Activated gamma-delta T cell treated with anti-CD3 and anti-CD28 coated beads, Interleukin-2, amount 50 U/mL, for 16 hours (primary cell): ENCODE measurements around the gene MYH1.

Source experiments
- DNase-seq: peaks from one replicate; pipeline ENCODE4 v3.0.0-alpha.2; 2020; ENCODE audit warnings: low read depth

The MYH1 gene

DNA sequence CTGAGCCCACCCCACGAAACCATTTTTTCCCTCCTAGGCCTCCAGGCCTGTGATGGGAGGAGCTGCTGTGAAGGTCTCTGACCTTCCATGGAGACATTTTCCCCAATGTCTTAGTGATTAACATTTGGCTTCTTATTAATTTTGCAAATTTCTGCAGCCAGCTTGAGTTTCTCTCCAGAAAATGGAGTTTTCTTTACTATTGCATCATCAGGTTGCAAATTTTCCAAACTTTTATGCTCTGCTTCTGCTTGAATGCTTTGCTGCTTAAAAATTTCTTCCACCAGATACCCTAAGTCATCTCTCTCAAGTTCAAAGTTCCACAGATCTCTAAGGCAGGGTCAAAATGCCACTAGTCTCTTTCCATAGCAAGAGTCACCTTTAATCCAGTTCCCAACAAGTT, 36.1 kb downstream of the MYH1 start:
- DNase-seq: no peak

DNA sequence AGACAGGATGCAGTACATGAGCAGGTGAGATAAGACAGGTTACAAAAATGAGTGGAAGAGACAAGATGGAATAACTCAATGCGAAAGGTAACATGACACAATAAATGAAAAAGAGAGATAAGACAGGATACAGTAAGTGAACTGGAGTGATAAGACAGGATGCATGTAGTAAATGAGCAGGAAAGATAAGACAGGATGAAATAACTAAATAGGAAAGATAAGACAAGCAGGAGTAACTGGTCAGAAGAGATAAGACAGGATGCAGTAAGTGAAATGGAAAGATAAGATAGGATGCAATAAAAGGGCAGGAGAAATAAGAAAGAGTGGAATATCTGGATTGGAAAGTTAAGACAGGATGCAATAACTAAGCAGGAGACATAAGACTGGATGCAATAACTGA, 40.6 kb downstream of the MYH1 start:
- no peak for DNase-seq

DNA sequence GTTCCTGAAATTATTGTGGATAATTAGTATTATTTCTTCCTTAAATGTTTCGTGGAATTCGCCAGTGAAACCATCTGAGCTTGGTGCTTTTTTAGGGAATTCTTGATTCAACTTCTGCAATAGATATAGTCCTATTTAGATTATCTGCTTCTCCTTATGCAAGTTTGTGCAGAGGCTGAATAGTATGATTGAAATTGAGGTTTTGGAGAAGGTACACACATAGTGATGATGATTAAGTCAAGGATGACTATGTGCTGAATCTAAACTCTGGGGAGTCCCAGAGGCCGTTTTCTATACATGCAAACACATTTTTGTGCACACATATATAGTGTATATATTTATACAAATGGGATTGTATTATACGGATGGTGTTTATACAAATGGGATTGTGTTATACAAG, 43.8 kb downstream of the MYH1 start:
- DNase-seq: no peak

DNA sequence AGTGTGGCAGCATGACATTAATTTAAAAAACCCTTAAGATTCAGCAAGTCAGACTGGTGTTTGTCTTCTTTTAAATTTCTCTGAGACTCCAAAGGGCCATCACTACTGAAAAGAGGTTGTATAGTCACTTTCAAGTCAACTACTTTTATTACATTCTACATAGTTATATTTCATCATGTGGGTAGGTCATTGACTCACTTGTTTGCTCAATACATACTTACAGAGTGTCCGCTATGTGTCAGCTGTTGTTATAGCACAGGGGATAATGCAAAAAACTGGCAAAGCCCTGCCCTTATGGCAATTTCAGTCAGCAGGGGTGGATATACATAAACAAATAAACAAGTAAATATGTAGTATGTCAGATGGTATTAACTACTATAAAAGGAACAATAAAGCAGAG, 46.5 kb downstream of the MYH1 start:
- no peak for DNase-seq

DNA sequence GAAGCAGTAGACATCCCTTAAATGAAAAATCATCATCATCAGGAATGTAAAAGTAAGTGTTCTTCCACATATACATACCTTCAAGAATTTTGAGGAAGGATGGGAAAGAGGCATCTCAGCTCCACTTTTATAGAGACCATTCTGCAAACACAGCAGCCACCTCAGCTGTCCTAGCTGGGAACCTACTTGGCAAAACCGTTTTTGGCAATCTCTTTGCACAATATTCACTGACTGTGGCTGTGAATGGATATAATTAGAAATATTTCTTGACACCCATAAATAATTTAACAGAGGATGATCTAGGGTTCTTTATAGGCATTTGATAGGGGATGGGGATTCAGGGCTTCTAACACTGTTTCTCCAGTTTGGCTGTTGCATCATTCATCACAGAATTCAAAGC, 48.9 kb downstream of the MYH1 start, which contains the start of gene MYH4:
TSS of gene MYH4 (minus strand) at position 101 of the 400 bp plus-strand sequence. CDS start 2,814 bp downstream, outside the sequence.
- DNase-seq: no peak

DNA sequence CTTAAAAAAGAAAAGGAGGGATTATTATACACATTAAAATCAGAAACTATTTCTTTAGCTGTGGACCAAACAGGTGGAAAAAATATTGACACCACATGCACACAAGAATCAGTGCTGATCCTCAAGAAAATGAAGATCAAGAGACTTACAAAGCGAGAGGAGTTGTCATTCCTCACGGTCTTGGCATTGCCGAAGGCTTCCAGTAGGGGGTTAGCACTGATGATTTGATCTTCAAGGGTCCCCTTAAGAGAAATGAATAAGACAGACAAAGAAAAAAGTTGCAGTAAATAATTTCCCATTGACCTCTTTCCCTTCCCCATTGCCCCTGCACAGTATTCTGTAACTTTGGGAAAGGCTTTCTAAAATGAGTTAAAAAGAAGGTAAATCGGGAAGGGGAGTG, 54.9 kb downstream of the MYH1 start:
- DNase-seq: no peak

DNA sequence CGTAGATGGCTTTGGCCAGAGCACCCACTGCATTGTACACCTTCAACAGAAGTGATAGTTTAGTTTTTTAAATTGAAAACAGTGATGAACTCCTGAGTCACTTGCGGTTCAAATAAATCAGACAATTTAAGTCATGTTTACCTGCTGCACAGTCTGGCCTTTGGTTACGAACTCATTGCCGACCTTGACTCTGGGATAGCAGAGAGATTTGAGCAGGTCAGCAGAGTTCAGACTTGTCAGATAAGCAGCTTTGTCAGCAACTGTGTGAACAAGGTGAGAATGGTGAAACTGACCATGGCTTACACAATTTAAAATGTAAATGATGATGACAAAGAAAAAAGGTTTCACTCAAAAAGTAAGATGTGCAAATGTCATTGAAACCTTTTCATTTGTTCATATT, 58.3 kb downstream of the MYH1 start:
- no peak for DNase-seq

DNA sequence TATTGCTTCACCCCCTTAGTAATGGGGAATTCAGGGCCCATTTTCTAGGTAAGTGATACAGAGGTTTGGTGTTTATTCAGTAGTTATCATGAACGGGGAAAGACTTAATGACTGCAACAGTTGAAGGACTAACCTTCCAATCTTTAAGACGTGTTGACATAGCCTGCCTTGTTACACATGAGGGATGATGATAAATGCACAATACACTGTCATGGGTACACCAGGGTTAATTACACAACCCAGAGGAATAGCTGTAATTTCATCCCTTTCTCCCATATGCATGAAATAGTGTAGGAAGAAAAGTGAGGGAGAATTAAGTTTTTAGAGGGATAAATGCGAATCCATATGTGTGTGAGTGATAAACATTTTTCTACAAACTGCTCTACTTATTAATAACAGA, 59.6 kb downstream of the MYH1 start:
- no peak for DNase-seq

DNA sequence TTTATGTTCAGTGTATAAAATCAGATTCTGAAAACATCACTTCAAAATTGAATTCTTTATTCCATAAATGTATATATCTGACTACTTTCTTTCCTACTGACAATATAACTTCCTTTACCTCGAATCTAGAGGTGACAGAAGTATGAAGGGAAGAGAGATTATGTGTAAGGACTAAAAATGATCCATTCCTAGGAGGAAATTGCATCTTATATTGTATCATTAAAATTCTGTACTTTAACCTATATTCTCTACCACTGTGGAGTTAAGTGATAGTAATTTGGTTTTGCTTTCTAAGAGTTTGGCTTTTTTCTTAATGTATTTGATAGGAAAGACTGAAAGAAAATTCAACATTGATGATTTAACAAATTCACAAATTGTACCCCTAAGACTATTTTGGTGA, 60.4 kb downstream of the MYH1 start:
- DNase-seq: no peak

DNA sequence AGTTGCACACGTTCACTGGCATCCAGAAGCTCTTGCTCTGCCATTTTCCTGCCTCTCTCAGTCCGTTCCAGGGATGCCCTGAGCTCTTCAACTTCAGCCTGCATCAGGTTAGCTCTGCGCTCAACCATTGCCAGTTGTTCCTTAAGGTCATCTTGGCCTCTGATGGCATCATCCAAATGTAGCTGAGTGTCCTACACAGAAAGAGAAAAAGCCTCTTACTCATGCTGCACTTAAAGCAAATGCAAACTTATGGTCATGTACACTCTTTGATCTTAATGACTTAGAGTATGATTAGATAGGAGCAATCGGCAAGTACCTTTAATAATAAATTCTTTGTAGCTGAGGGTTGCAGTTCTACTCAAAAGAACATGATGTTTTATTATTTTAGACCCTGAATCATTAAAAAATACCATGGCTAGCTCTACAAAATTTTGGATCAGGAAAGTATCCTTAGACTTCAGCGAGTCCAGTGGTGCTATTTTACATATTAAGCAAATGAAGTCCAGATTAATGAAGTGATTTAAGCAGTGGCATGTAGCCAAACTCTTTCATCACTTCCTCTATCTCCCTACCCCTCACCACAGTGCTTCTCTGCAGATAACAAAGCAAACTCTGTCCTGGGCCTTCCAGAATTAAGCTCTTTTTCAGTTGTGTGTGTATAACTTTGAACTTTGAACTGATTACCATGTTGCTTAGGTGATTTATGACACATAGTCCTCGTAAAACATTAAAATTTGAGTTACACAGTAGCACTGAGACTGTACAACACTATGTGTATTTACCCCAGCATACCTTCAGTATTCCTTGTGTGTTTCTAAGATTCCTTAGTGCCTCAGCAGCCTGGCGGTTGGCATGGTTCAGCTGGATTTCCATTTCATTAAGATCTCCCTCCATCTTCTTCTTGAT, 71.1 kb downstream of the MYH1 start:
- DNase-seq: no peak
